ENCODE data around the gene C10orf67. TPM values are rescaled to one million over a fixed set of nuclear protein-coding genes. Genes with fewer than 3 reads are reported as not detected.
A peak's percentile ranks its signal among the peaks of the same experiment; 100 is the strongest.

C10orf67 gene
- total and polyA plus RNA-seq, 9 of the 15 experiments (the other 6 are each of a cell fraction or from before 2014, with no cell fraction given) = not detected

DNA sequence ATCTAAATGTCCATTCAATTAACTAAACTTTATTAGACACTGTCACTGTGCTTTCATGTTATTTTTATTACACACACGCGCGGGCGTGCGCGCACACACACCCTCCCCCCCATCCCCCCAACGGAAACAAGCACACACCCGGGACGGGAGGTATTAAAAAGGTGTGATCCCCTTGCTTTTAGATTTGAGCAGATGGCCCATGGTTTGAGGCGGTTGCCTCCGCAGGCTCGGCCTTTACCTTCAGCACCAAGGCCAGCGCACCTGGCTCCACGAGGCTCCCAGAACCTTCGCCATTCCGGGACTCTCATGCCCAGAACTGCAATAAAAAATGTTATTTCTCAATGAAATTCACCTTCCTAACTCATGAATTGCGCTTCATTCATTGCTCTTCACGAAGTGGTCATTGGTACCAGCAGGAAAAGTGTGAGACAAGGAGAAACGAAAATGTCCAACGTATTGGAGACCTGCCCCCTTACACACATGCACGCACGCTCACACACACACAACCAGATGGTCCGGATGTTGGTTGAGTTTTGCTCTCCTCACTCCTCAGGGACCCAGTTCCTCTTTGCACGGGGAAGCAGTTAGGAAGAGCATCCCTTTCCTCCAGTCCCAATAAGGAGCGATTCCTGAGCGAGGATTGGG lies 173.2 kb downstream of the C10orf67 start (continued):
- TF ChIP-seq, protein P1, sequence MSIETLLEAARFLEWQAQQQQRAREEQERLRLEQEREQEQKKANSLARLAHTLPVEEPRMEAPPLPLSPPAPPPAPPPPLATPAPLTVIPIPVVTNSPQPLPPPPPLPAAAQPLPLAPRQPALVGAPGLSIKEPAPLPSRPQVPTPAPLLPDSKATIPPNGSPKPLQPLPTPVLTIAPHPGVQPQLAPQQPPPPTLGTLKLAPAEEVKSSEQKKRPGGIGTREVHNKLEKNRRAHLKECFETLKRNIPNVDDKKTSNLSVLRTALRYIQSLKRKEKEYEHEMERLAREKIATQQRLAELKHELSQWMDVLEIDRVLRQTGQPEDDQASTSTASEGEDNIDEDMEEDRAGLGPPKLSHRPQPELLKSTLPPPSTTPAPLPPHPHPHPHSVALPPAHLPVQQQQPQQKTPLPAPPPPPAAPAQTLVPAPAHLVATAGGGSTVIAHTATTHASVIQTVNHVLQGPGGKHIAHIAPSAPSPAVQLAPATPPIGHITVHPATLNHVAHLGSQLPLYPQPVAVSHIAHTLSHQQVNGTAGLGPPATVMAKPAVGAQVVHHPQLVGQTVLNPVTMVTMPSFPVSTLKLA (conservative IDR thresholded peaks at IDR 0.05) = peak in 1 of 2 experiments; percentile 61; a peak in 3 of 4 replicates
- no peak for TF ChIP-seq KAT2B (IDR thresholded peaks at IDR 0.05; ENCODE audit: low read depth, low read length)
- TF ChIP-seq TEAD4 (IDR thresholded peaks at IDR 0.05; ENCODE audit: low read length) = no peak
- no peak for TF ChIP-seq TEAD4 (CRISPR knock-in tag; IDR thresholded peaks at IDR 0.05; ENCODE audit: borderline replicate concordance)
- TF ChIP-seq SIN3A (IDR thresholded peaks at IDR 0.05; ENCODE audit: borderline replicate concordance in 2 of 2, control insufficient read depth in 1 of 2, low read depth in 2 of 2, low read length in 2 of 2) = no peak
- TF ChIP-seq, protein P2, sequence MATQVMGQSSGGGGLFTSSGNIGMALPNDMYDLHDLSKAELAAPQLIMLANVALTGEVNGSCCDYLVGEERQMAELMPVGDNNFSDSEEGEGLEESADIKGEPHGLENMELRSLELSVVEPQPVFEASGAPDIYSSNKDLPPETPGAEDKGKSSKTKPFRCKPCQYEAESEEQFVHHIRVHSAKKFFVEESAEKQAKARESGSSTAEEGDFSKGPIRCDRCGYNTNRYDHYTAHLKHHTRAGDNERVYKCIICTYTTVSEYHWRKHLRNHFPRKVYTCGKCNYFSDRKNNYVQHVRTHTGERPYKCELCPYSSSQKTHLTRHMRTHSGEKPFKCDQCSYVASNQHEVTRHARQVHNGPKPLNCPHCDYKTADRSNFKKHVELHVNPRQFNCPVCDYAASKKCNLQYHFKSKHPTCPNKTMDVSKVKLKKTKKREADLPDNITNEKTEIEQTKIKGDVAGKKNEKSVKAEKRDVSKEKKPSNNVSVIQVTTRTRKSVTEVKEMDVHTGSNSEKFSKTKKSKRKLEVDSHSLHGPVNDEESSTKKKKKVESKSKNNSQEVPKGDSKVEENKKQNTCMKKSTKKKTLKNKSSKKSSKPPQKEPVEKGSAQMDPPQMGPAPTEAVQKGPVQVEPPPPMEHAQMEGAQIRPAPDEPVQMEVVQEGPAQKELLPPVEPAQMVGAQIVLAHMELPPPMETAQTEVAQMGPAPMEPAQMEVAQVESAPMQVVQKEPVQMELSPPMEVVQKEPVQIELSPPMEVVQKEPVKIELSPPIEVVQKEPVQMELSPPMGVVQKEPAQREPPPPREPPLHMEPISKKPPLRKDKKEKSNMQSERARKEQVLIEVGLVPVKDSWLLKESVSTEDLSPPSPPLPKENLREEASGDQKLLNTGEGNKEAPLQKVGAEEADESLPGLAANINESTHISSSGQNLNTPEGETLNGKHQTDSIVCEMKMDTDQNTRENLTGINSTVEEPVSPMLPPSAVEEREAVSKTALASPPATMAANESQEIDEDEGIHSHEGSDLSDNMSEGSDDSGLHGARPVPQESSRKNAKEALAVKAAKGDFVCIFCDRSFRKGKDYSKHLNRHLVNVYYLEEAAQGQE (IDR thresholded peaks at IDR 0.05; ENCODE audit: borderline replicate concordance) = peak; percentile 98
- TF ChIP-seq, protein P2 (CRISPR knock-in tag; IDR thresholded peaks at IDR 0.05; ENCODE audit: low read depth) = peak; percentile 92
- no peak for TF ChIP-seq ZNF174 (CRISPR knock-in tag; IDR thresholded peaks at IDR 0.05)
- TF ChIP-seq HIVEP1 (CRISPR knock-in tag; IDR thresholded peaks at IDR 0.05) = no peak
- TF ChIP-seq CBX3 (IDR thresholded peaks at IDR 0.05; ENCODE audit: borderline replicate concordance in 1 of 2, low read length in 2 of 2) = peak in 1 of 2 experiments; percentile 44; a peak in 1 of 3 replicates
- no peak for TF ChIP-seq CHD1 (IDR thresholded peaks at IDR 0.05; ENCODE audit: low read length)
- peak; percentile 90 for TF ChIP-seq MIER1 (IDR thresholded peaks at IDR 0.05; ENCODE audit: low read depth)
- TF ChIP-seq, protein P3, sequence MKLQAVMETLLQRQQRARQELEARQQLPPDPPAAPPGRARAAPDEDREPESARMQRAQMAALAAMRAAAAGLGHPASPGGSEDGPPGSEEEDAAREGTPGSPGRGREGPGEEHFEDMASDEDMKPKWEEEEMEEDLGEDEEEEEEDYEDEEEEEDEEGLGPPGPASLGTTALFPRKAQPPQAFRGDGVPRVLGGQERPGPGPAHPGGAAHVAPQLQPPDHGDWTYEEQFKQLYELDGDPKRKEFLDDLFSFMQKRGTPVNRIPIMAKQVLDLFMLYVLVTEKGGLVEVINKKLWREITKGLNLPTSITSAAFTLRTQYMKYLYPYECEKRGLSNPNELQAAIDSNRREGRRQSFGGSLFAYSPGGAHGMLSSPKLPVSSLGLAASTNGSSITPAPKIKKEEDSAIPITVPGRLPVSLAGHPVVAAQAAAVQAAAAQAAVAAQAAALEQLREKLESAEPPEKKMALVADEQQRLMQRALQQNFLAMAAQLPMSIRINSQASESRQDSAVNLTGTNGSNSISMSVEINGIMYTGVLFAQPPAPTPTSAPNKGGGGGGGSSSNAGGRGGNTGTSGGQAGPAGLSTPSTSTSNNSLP (IDR thresholded peaks at IDR 0.05; ENCODE audit: borderline replicate concordance, low read depth, low read length) = no peak
- no peak for TF ChIP-seq TFAM (CRISPR knock-in tag; conservative IDR thresholded peaks at IDR 0.05)
- TF ChIP-seq, protein P4, sequence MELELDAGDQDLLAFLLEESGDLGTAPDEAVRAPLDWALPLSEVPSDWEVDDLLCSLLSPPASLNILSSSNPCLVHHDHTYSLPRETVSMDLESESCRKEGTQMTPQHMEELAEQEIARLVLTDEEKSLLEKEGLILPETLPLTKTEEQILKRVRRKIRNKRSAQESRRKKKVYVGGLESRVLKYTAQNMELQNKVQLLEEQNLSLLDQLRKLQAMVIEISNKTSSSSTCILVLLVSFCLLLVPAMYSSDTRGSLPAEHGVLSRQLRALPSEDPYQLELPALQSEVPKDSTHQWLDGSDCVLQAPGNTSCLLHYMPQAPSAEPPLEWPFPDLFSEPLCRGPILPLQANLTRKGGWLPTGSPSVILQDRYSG (tag; conservative IDR thresholded peaks at IDR 0.05; ENCODE audit: low read depth) = no peak

Measured in K562 (cell line).